ENCODE data around the gene FOXM1. TPM values are rescaled to one million over a fixed set of nuclear protein-coding genes. Genes with fewer than 3 reads are reported as not detected.
A peak's percentile ranks its signal among the peaks of the same experiment; 100 is the strongest.

The FOXM1 gene
- total RNA-seq, 3 donors from 2014 or later: under 0.01 to 2.4 (median 0.44) TPM

GRCh38 chr12:2900642-2901041, 23.7 kb upstream of the FOXM1 start:
- no peaks in the 10 kb centered on the region for H3K4me1 ChIP-seq
- H3K27me3 ChIP-seq: no peaks in the 10 kb centered on the region
- no peak overlapping the region for H3K27ac ChIP-seq
- H3K4me3 ChIP-seq: no peak overlapping the region
- no peak for TF ChIP-seq POLR2AphosphoS5 (IDR thresholded peaks at IDR 0.05)
- TF ChIP-seq CTCF (IDR thresholded peaks at IDR 0.05): no peak
- no peak for TF ChIP-seq POLR2A (IDR thresholded peaks at IDR 0.05)
- no peaks in the 10 kb centered on the region for H3K36me3 ChIP-seq
- H3K9me3 ChIP-seq: no peaks in the 10 kb centered on the region
- no peak for DNase-seq (ENCODE audit: low spot score in 2 of 2)
- intact Hi-C loops (cut with DNase I; ENCODE audit: low total_unique reads): no loop called here

- intact Hi-C loops (cut with DNase I; ENCODE audit: low total_unique reads): no loop called here
- Histone ChIP-seq H3K4me3 (no peak overlapping the region), H3K9me3 (no peaks in the 10 kb centered on the region), H3K4me1 (no peaks in the 10 kb centered on the region), H3K36me3 (no peaks in the 10 kb centered on the region), H3K27me3 (no peaks in the 10 kb centered on the region), H3K27ac (no peak overlapping the region)
- TF ChIP-seq POLR2A (IDR thresholded peaks at IDR 0.05) (no peak), CTCF (IDR thresholded peaks at IDR 0.05) (no peak), POLR2AphosphoS5 (IDR thresholded peaks at IDR 0.05) (no peak)
- DNase-seq (ENCODE audit: low spot score in 2 of 2): no peak
Observed at GRCh38 chr12:2897418-2897817, 20.4 kb upstream of the FOXM1 start.

- intact Hi-C loops (cut with DNase I; ENCODE audit: low total_unique reads): no loop called here
- H3K27me3 ChIP-seq: no peaks in the 10 kb centered on the region
- H3K4me1 ChIP-seq: no peaks in the 10 kb centered on the region
- TF ChIP-seq POLR2A (IDR thresholded peaks at IDR 0.05) (no peak), CTCF (IDR thresholded peaks at IDR 0.05) (no peak), POLR2AphosphoS5 (IDR thresholded peaks at IDR 0.05) (no peak)
- no peak overlapping the region for H3K4me3 ChIP-seq
- no peak for DNase-seq (ENCODE audit: low spot score in 2 of 2)
- H3K9me3 ChIP-seq: no peaks in the 10 kb centered on the region
- no peak overlapping the region for H3K27ac ChIP-seq
- H3K36me3 ChIP-seq: no peaks in the 10 kb centered on the region
Observed at GRCh38 chr12:2895511-2895910, 18.5 kb upstream of the FOXM1 start.

- Histone ChIP-seq H3K4me1 (no peaks in the 10 kb centered on the region), H3K27me3 (no peaks in the 10 kb centered on the region)
- intact Hi-C loops (cut with DNase I; ENCODE audit: low total_unique reads): no loop called here
Observed at GRCh38 chr12:2895051-2895451, 18.1 kb upstream of the FOXM1 start.

GRCh38 chr12:2893007-2893406, 16.0 kb upstream of the FOXM1 start:
- Histone ChIP-seq H3K9me3 (no peaks in the 10 kb centered on the region), H3K27me3 (no peaks in the 10 kb centered on the region), H3K27ac (peak overlapping the region; percentile 52), H3K4me1 (no peaks in the 10 kb centered on the region), H3K36me3 (no peaks in the 10 kb centered on the region), H3K4me3 (peak overlapping the region in 2 of 3 donors; percentile 9 to 93)
- no peak for DNase-seq (ENCODE audit: low spot score in 2 of 2)
- intact Hi-C loops (cut with DNase I; ENCODE audit: low total_unique reads): no loop called here
- no peak for TF ChIP-seq CTCF (IDR thresholded peaks at IDR 0.05)
- peak in 1 of 3 donors; percentile 46 for TF ChIP-seq POLR2AphosphoS5 (IDR thresholded peaks at IDR 0.05)

More at GRCh38 chr12:2895051-2895451, 18.1 kb upstream of the FOXM1 start:
- no peak for TF ChIP-seq CTCF (IDR thresholded peaks at IDR 0.05)
- DNase-seq (ENCODE audit: low spot score in 2 of 2): no peak
- no peak overlapping the region for H3K4me3 ChIP-seq
- no peaks in the 10 kb centered on the region for H3K9me3 ChIP-seq
- no peak overlapping the region for H3K27ac ChIP-seq
- H3K36me3 ChIP-seq: no peaks in the 10 kb centered on the region
